ENCODE results near the gene HMG20B.
A peak's percentile ranks its signal among the peaks of the same experiment; 100 is the strongest.

Gene HMG20B

DNA sequence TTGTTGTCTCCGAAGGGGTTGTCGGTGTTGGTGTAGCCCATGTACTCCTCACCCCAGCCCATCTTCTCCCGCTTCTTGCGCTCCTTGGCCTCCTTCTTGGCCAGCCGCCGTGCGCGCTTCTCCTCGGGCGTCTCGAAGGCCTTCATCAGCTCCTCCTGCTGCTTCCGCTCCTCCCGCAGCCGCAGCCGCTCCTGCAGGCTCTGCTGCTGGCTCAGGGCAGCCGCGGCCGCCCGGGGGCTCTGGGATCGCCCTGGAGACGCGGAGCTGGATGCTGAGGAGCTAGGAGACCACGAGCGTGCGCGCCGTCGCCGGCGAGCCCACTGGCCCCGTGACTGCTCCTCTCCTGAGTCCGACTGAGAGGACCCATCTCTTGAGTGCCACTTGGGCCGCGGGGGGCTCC is 51.0 kb downstream of the HMG20B start:
- no peaks in the 10 kb centered on the region for H3K27me3 ChIP-seq (ENCODE audit: insufficient read depth, poor library complexity, severe bottlenecking)
- no peak overlapping the region for H3K4me3 ChIP-seq (replicated peaks; ENCODE audit: insufficient read depth, low read length)
- no peak for DNase-seq (ENCODE audit: low read depth in 1 of 2, low spot score in 1 of 2)
- TF ChIP-seq SPI1 (IDR thresholded peaks at IDR 0.05; ENCODE audit: borderline replicate concordance, low read depth) = no peak
- TF ChIP-seq, protein P1, sequence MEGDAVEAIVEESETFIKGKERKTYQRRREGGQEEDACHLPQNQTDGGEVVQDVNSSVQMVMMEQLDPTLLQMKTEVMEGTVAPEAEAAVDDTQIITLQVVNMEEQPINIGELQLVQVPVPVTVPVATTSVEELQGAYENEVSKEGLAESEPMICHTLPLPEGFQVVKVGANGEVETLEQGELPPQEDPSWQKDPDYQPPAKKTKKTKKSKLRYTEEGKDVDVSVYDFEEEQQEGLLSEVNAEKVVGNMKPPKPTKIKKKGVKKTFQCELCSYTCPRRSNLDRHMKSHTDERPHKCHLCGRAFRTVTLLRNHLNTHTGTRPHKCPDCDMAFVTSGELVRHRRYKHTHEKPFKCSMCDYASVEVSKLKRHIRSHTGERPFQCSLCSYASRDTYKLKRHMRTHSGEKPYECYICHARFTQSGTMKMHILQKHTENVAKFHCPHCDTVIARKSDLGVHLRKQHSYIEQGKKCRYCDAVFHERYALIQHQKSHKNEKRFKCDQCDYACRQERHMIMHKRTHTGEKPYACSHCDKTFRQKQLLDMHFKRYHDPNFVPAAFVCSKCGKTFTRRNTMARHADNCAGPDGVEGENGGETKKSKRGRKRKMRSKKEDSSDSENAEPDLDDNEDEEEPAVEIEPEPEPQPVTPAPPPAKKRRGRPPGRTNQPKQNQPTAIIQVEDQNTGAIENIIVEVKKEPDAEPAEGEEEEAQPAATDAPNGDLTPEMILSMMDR (IDR thresholded peaks at IDR 0.05; ENCODE audit: insufficient read depth, low read length) = no peak
- no peak for TF ChIP-seq POLR2AphosphoS5 (IDR thresholded peaks at IDR 0.05; ENCODE audit: low read depth)
- TF ChIP-seq GABPA (IDR thresholded peaks at IDR 0.05; ENCODE audit: low read depth) = no peak
- TF ChIP-seq REST (IDR thresholded peaks at IDR 0.05; ENCODE audit: insufficient replicate concordance, low read depth) = no peak
- no peak overlapping the region for H3K27ac ChIP-seq (replicated peaks)

DNA sequence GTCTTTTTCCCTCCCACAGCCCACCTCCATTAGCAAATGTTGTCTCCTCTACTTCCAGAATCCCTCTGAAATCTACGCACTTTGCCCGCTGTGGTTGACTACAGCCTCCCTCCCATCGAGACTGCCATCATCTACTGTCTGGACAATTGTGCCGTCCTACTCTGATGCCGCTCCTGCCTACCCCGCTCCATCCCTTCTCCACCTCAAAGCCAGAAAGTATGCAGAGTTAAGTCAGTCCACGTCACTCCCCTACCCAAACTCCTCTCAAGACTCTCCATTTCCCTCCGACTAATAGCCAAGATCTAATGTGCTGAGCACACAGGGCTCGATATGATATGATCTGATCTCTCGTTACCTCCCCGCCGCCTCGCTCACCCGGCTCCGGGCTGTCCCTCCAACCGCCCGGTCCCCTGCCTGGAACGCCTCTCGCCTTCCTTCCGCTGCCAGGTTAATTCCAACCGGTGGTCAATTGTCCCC is 53.3 kb downstream of the HMG20B start:
- no peak for TF ChIP-seq SPI1 (IDR thresholded peaks at IDR 0.05; ENCODE audit: borderline replicate concordance, low read depth)
- TF ChIP-seq, protein P1 (IDR thresholded peaks at IDR 0.05; ENCODE audit: insufficient read depth, low read length) = no peak
- TF ChIP-seq POLR2AphosphoS5 (IDR thresholded peaks at IDR 0.05; ENCODE audit: low read depth) = no peak
- TF ChIP-seq REST (IDR thresholded peaks at IDR 0.05; ENCODE audit: insufficient replicate concordance, low read depth) = no peak
- TF ChIP-seq GABPA (IDR thresholded peaks at IDR 0.05; ENCODE audit: low read depth) = no peak
- peak overlapping the region; percentile 99 for H3K4me3 ChIP-seq (replicated peaks; ENCODE audit: insufficient read depth, low read length)
- DNase-seq (ENCODE audit: low read depth in 1 of 2, low spot score in 1 of 2) = no peak
- H3K27ac ChIP-seq (replicated peaks) = peak overlapping the region; percentile 97
- no peaks in the 10 kb centered on the region for H3K27me3 ChIP-seq (ENCODE audit: insufficient read depth, poor library complexity, severe bottlenecking)

- H3K27me3 ChIP-seq (ENCODE audit: insufficient read depth, poor library complexity, severe bottlenecking) = no peaks in the 10 kb centered on the region
- peak within 1 kb of the TSS; percentile 99 for H3K4me3 ChIP-seq (replicated peaks; ENCODE audit: insufficient read depth, low read length)
- DNase-seq (ENCODE audit: low read depth in 1 of 2, low spot score in 1 of 2) = peak; percentile 96 to 99
- peak within 1 kb of the TSS; percentile 97 for H3K27ac ChIP-seq (replicated peaks)
- TF ChIP-seq POLR2AphosphoS5 (IDR thresholded peaks at IDR 0.05; ENCODE audit: low read depth) (peak; percentile 73; the same call in 1 of the 2 replicates), SPI1 (IDR thresholded peaks at IDR 0.05; ENCODE audit: borderline replicate concordance, low read depth) (peak; percentile 13; the same call in 1 of the 2 replicates)
- TF ChIP-seq, protein P1 (IDR thresholded peaks at IDR 0.05; ENCODE audit: insufficient read depth, low read length) = no peak
These were observed 54.0 kb downstream of the HMG20B start, which contains the start of gene CACTIN for GRCh38 chr19:3626473-3627350. Gene CACTIN, minus strand, starts transcription at chr19:3626790. Its CDS starts 28 bp downstream, at chr19:3626762.

Data from HL-60 (cell line).